Peyer's patch (tissue), 4 donors: ENCODE results near the gene FEV. TPM values are rescaled to one million over a fixed set of nuclear protein-coding genes. Genes with fewer than 3 reads are reported as not detected.
A peak's percentile ranks its signal among the peaks of the same experiment; 100 is the strongest.

Experiments used
- DNase-seq, 3 donors: peaks; one replicate each; pipeline ENCODE4 v3.0.0-alpha.2; 2017 to 2019
- H3K27ac ChIP-seq, 4 donors: fragments of 200-600 bp; sonication (generic); one replicate each; pipeline ENCODE4 v1.5.1; 2016 to 2019
- H3K27me3 ChIP-seq, 2 donors: fragments of 200-600 bp; sonication (generic); one replicate each; pipeline ENCODE4 v1.5.1; 2019
- H3K36me3 ChIP-seq, 3 donors: fragments of 200-600 bp; sonication (generic); one replicate each; pipeline ENCODE4 v1.5.1; 2016 to 2019
- H3K4me1 ChIP-seq, 4 donors: fragments of 200-600 bp; sonication (generic); one replicate each; pipeline ENCODE4 v1.5.1; 2016 to 2019
- H3K4me3 ChIP-seq, 4 donors: fragments of 200-600 bp; sonication (generic); 1 replicate in 3 of 4; 2 replicates in 1 of 4; pipeline ENCODE4 v1.5.1; 2016 to 2019; ENCODE audit warnings: mild to moderate bottlenecking in 1 of 4
- H3K9me3 ChIP-seq, 4 donors: fragments of 200-600 bp; sonication (generic); one replicate each; pipeline ENCODE4 v1.5.1; 2016 to 2019; ENCODE audit warnings: mild to moderate bottlenecking in 1 of 4
- CTCF ChIP-seq, 6 experiments: fragments of 450-650 bp in 4 of 6; fragments of 200-600 bp in 2 of 6; sonication (generic) in 1 of 6; IDR thresholded peaks; one replicate each; pipeline ENCODE4 v1.5.1; 2017 to 2019; ENCODE audit warnings: antibody characterized with exemption in 6 of 6, mild to moderate bottlenecking in 3 of 6, moderate library complexity in 1 of 6
- POLR2A ChIP-seq, 2 donors: fragments of 450-650 bp; IDR thresholded peaks; one replicate each; pipeline ENCODE4 v1.5.1; 2017; ENCODE audit warnings: antibody characterized with exemption in 2 of 2, mild to moderate bottlenecking in 2 of 2, moderate library complexity in 2 of 2
- total RNA-seq, 4 donors: library from RNA; depleted of rRNA; stranded (reverse); fragments of >200 nt; gene quantifications; one replicate each; pipeline ENCODE4 v1.1.0, GENCODE V29; 2016

The FEV gene
- total RNA-seq, 4 donors from 2014 or later, result 3.2 to 6.7 (median 5.1) TPM; not detected in 1

GRCh38 chr2:219016721-219017120 lies 31.7 kb upstream of the FEV start:
- no peaks in the 10 kb centered on the region for H3K27me3 ChIP-seq

GRCh38 chr2:219010873-219011272 lies 25.9 kb upstream of the FEV start:
- no peak for DNase-seq
- Histone ChIP-seq H3K4me3 (no peak overlapping the region), H3K36me3 (no peaks in the 10 kb centered on the region), H3K4me1 (no peaks in the 10 kb centered on the region), H3K27me3 (no peaks in the 10 kb centered on the region), H3K9me3 (no peaks in the 10 kb centered on the region), H3K27ac (no peak overlapping the region)
- TF ChIP-seq CTCF (IDR thresholded peaks at IDR 0.05) (no peak), POLR2A (IDR thresholded peaks at IDR 0.05) (no peak)

More at GRCh38 chr2:219016721-219017120, 31.7 kb upstream of the FEV start:
- H3K27ac ChIP-seq, result no peak overlapping the region
- H3K9me3 ChIP-seq, result no peaks in the 10 kb centered on the region
- no peak overlapping the region for H3K4me3 ChIP-seq
- no peaks in the 10 kb centered on the region for H3K36me3 ChIP-seq
- no peaks in the 10 kb centered on the region for H3K4me1 ChIP-seq
- no peak for DNase-seq
- TF ChIP-seq POLR2A (IDR thresholded peaks at IDR 0.05) (no peak), CTCF (IDR thresholded peaks at IDR 0.05) (no peak)

DNA sequence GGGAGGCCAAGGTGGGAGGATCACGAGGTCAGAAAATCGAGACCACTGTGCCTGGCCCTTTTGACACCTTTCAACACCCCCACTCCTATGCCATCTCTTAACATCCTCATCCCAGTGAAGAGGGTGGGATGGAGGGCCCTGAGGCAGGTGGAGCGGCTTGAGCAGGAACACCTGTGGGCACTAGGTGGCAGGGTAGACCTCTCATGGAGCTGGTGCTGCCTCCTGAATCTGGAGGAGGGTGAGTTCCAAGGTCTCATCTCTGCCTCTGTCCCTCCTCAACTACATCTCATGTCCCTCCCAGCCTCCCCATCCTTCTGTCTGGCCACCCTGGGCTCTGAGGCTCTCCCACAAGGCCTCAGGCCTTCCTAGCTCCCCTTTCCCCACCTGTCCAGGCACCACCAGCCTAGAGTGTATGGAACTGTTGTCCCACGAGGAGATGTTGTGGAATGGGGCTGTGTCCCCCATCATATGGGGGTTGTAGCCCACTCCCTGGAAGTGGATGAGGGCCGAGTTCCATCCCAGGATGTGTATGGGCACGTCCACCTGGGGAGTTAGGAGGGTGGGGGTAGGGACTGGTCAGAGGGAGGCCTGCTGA lies 25.3 kb upstream of the FEV start:
- peak in 1 of 3 donors; percentile 68 for DNase-seq
- H3K36me3 ChIP-seq, result no peaks in the 10 kb centered on the region
- TF ChIP-seq POLR2A (IDR thresholded peaks at IDR 0.05), result no peak
- peak in 4 of 6 experiments; percentile 35 to 62 (median 58) for TF ChIP-seq CTCF (IDR thresholded peaks at IDR 0.05)
- H3K4me1 ChIP-seq, result no peaks in the 10 kb centered on the region
- no peaks in the 10 kb centered on the region for H3K9me3 ChIP-seq
- H3K4me3 ChIP-seq, result no peak overlapping the region
- no peak overlapping the region for H3K27ac ChIP-seq
- H3K27me3 ChIP-seq, result no peaks in the 10 kb centered on the region

GRCh38 chr2:219009294-219009693 lies 24.3 kb upstream of the FEV start:
- no peak for TF ChIP-seq CTCF (IDR thresholded peaks at IDR 0.05)
- no peak for TF ChIP-seq POLR2A (IDR thresholded peaks at IDR 0.05)
- DNase-seq, result no peak
- Histone ChIP-seq H3K9me3 (no peaks in the 10 kb centered on the region), H3K27ac (no peak overlapping the region), H3K27me3 (no peaks in the 10 kb centered on the region), H3K4me3 (no peak overlapping the region), H3K4me1 (no peaks in the 10 kb centered on the region), H3K36me3 (no peaks in the 10 kb centered on the region)

DNA sequence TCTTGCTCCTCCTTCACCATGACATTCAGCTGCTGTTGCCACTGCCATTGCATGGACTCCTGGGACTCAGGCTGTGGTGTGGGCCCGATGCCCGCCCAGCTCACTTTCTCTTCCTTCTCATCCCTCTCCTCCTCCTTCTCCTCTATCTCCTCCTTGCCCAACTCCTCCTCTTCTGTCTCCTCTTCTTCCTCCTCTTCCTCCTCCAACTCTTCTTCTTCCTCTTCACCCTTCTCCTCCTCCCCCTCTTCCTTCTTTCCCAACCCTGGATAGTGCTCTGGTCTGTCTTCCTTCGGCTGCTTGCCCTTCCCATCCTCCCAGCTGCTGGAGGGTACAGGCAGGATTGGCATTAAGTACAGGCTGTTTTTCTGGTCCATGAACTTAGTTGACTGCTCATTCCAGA lies 19.0 kb upstream of the FEV start:
- Histone ChIP-seq H3K36me3 (no peaks in the 10 kb centered on the region), H3K4me1 (peaks cover 3 to 21% (median 18%) of the 10 kb centered on the region in 4 donors), H3K9me3 (no peaks in the 10 kb centered on the region), H3K27me3 (peaks cover 0 to 21% of the 10 kb centered on the region in 2 donors), H3K27ac (no peak overlapping the region), H3K4me3 (no peak overlapping the region)
- TF ChIP-seq CTCF (IDR thresholded peaks at IDR 0.05) (no peak), POLR2A (IDR thresholded peaks at IDR 0.05) (no peak)
- no peak for DNase-seq
